Measurements from ENCODE around the gene GPC6. TPM values are rescaled to one million over a fixed set of nuclear protein-coding genes. Genes with fewer than 3 reads are reported as not detected.

GPC6 gene
- polyA plus RNA-seq, 2 of the 4 experiments (the other 2 are of a cell fraction) = 8.0 to 14.4 TPM

GRCh38 chr13:94239135-94239534 is 1012.5 kb downstream of the GPC6 start:
- H3K4me2 ChIP-seq = no peak overlapping the region
- ATAC-seq = no peak

GRCh38 chr13:94242554-94242953 is 1015.9 kb downstream of the GPC6 start:
- Histone ChIP-seq H3K4me3 (no peak overlapping the region), H3K4me1 (no peaks in the 10 kb centered on the region), H3K27ac (no peak overlapping the region), H3K9me3 (peaks cover 8% of the 10 kb centered on the region; the same call in 1 of the 3 replicates), H3K4me2 (no peak overlapping the region)
- ATAC-seq = no peak
- no peak for TF ChIP-seq EHF (CRISPR knock-in tag; IDR thresholded peaks at IDR 0.05)
- no peak for TF ChIP-seq ELK1 (IDR thresholded peaks at IDR 0.05; ENCODE audit: low read depth, low read length)
- TF ChIP-seq ATOH8 (CRISPR knock-in tag; IDR thresholded peaks at IDR 0.05; ENCODE audit: low read depth) = no peak
- TF ChIP-seq HOXB13 (CRISPR knock-in tag; IDR thresholded peaks at IDR 0.05; ENCODE audit: low read depth) = no peak
- no peak for TF ChIP-seq MAX (IDR thresholded peaks at IDR 0.05)
- TF ChIP-seq SMC3 (IDR thresholded peaks at IDR 0.05) = no peak
- no peak for TF ChIP-seq HES2 (IDR thresholded peaks at IDR 0.05)
- no peak for TF ChIP-seq GATA3 (IDR thresholded peaks at IDR 0.05; ENCODE audit: borderline replicate concordance)
- no peak for TF ChIP-seq EP300 (IDR thresholded peaks at IDR 0.05)
- ChIA-PET POLR2A (no interaction called here), CTCF (no interaction called here)
- FAIRE-seq = no peak
- no peak for DNase-seq (ENCODE audit: low read depth in 1 of 2, low spot score in 1 of 2)

More at GRCh38 chr13:94239135-94239534, 1012.5 kb downstream of the GPC6 start:
- CTCF ChIA-PET = no interaction called here
- H3K27ac ChIP-seq = no peak overlapping the region
- DNase-seq (ENCODE audit: low read depth in 1 of 2, low spot score in 1 of 2) = no peak
- 20% methylated on average over 3 of the region's 3 CpGs for WGBS (ENCODE audit: missing lambda C conversion rate)
- H3K4me1 ChIP-seq = peaks cover 3% of the 10 kb centered on the region
- no peaks in the 10 kb centered on the region for H3K9me3 ChIP-seq
- TF ChIP-seq HOXB13 (CRISPR knock-in tag; IDR thresholded peaks at IDR 0.05; ENCODE audit: low read depth) (no peak), ZSCAN20 (CRISPR knock-in tag; IDR thresholded peaks at IDR 0.05) (no peak), TFCP2L1 (CRISPR knock-in tag; IDR thresholded peaks at IDR 0.05) (no peak), FOSL2 (IDR thresholded peaks at IDR 0.05) (no peak), FOSL2 (CRISPR knock-in tag; IDR thresholded peaks at IDR 0.05) (no peak), CEBPB (IDR thresholded peaks at IDR 0.05) (no peak), GATA3 (IDR thresholded peaks at IDR 0.05; ENCODE audit: borderline replicate concordance) (no peak), CHD4 (IDR thresholded peaks at IDR 0.05; ENCODE audit: borderline replicate concordance) (no peak)
- POLR2A ChIA-PET = no interaction called here
- no peak overlapping the region for H3K4me3 ChIP-seq
- FAIRE-seq = no peak

GRCh38 chr13:94243551-94243950 is 1016.9 kb downstream of the GPC6 start:
- no peak for DNase-seq (ENCODE audit: low read depth in 1 of 2, low spot score in 1 of 2)
- ATAC-seq = no peak
- Histone ChIP-seq H3K9me3 (peaks cover 8% of the 10 kb centered on the region; the same call in 1 of the 3 replicates), H3K4me2 (no peak overlapping the region), H3K4me3 (no peak overlapping the region), H3K4me1 (no peaks in the 10 kb centered on the region), H3K27ac (no peak overlapping the region)
- TF ChIP-seq RAD21 (conservative IDR thresholded peaks at IDR 0.05 in 1 of 2, IDR thresholded peaks at IDR 0.05 in 1 of 2) (no peak), TFCP2L1 (CRISPR knock-in tag; IDR thresholded peaks at IDR 0.05) (no peak), FOSL2 (IDR thresholded peaks at IDR 0.05) (no peak), FOSL2 (CRISPR knock-in tag; IDR thresholded peaks at IDR 0.05) (no peak), E2F6 (IDR thresholded peaks at IDR 0.05; ENCODE audit: borderline replicate concordance, low read depth) (no peak)
- TF ChIP-seq, protein P1, sequence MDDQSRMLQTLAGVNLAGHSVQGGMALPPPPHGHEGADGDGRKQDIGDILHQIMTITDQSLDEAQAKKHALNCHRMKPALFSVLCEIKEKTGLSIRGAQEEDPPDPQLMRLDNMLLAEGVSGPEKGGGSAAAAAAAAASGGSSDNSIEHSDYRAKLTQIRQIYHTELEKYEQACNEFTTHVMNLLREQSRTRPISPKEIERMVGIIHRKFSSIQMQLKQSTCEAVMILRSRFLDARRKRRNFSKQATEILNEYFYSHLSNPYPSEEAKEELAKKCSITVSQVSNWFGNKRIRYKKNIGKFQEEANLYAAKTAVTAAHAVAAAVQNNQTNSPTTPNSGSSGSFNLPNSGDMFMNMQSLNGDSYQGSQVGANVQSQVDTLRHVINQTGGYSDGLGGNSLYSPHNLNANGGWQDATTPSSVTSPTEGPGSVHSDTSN (IDR thresholded peaks at IDR 0.05) = no peak
- POLR2A ChIA-PET = no interaction called here
- CTCF ChIA-PET = no interaction called here
- no peak for FAIRE-seq

All from A549 (cell line).